OCI-LY3 (cell line): ENCODE results near the gene ATXN7L3B.

Experiments
- H2AFZ ChIP-seq: fragments of 200-600, 300-600 bp; shearing (Covaris generic); 2 replicates; pipeline ENCODE4 v1.6.0; 2014; ENCODE audit warnings: antibody characterized with exemption, low read depth, low read length
- H3K27ac ChIP-seq: fragments of 200-600, 300-600 bp; sonication (generic); 2 replicates; pipeline ENCODE4 v1.5.1; 2014; ENCODE audit warnings: mild to moderate bottlenecking, low read length, moderate library complexity, mixed read lengths
- H3K27me3 ChIP-seq: fragments of 200-600, 300-600 bp; sonication (generic); 2 replicates; pipeline ENCODE4 v1.6.1; 2014; ENCODE audit warnings: low read depth, low read length, mixed read lengths
- H3K36me3 ChIP-seq: fragments of 200-600, 300-600 bp; sonication (generic); replicated peaks from 2 replicates; pipeline ENCODE3; 2014; ENCODE audit warnings: low read depth, low read length, mixed read lengths
- H3K4me1 ChIP-seq: fragments of 300-600, 200-600 bp; sonication (generic); 2 replicates; pipeline ENCODE4 v1.6.1; 2014; ENCODE audit warnings: low read length, mixed read lengths
- H3K4me2 ChIP-seq: fragments of 200-600, 300-600 bp; sonication (generic); 2 replicates; pipeline ENCODE4 v1.6.1; 2014; ENCODE audit warnings: low read length, mixed read lengths
- H3K4me3 ChIP-seq: fragments of 300-600, 200-600 bp; sonication (generic); 2 replicates; pipeline ENCODE4 v1.5.1; 2014; ENCODE audit warnings: antibody characterized with exemption, mild to moderate bottlenecking, low read length, moderate library complexity
- H3K79me2 ChIP-seq: fragments of 300-600, 200-600 bp; shearing (Covaris generic); 2 replicates; pipeline ENCODE4 v1.6.1; 2014; ENCODE audit warnings: mild to moderate bottlenecking, low read length, mixed read lengths
- H3K9ac ChIP-seq: fragments of 300-600, 200-600 bp; shearing (Covaris generic); 2 replicates; pipeline ENCODE4 v1.6.0; 2014; ENCODE audit warnings: mild to moderate bottlenecking, low read length, moderate library complexity
- H3K9me3 ChIP-seq: fragments of 200-600, 300-600 bp; shearing (Covaris generic); 2 replicates; pipeline ENCODE4 v1.6.1; 2014; ENCODE audit warnings: low read length, mixed read lengths; ENCODE audit not compliant: insufficient read depth
- H4K20me1 ChIP-seq: fragments of 200-600, 300-600 bp; sonication (generic); 2 replicates; pipeline ENCODE4 v1.6.1; 2016; ENCODE audit warnings: low read length, mixed read lengths; ENCODE audit not compliant: insufficient read depth
- CTCF ChIP-seq: fragments of 200-600, 300-600 bp; sonication (generic); IDR thresholded peaks from 2 replicates; pipeline ENCODE4 v1.5.1; 2014; ENCODE audit warnings: antibody characterized with exemption, low read length, low read depth
- EZH2phosphoT487 ChIP-seq: fragments of 200-600 bp; shearing (Covaris generic); IDR thresholded peaks from 2 replicates; pipeline ENCODE4 v1.6.1; 2018; ENCODE audit warnings: antibody characterized with exemption, mixed run types, low read depth

ATXN7L3B gene

GRCh38 chr12:74514098-74514872 lies 23.4 kb upstream of the ATXN7L3B start:
- Histone ChIP-seq H3K4me2 (no peak overlapping the region), H3K4me3 (no peak overlapping the region), H3K9ac (no peak overlapping the region), H2AFZ (no peak overlapping the region), H3K9me3 (no peaks in the 10 kb centered on the region), H3K79me2 (no peaks in the 10 kb centered on the region), H3K27me3 (no peaks in the 10 kb centered on the region), H3K4me1 (no peaks in the 10 kb centered on the region), H3K27ac (no peak overlapping the region), H4K20me1 (no peaks in the 10 kb centered on the region), H3K36me3 (no peaks in the 10 kb centered on the region)
- TF ChIP-seq CTCF (no peak), EZH2phosphoT487 (no peak)

GRCh38 chr12:74515849-74516248 lies 21.8 kb upstream of the ATXN7L3B start:
- no peaks in the 10 kb centered on the region for H3K27me3 ChIP-seq
- H2AFZ ChIP-seq, result no peak overlapping the region
- no peaks in the 10 kb centered on the region for H3K79me2 ChIP-seq
- no peak overlapping the region for H3K9ac ChIP-seq
- no peak overlapping the region for H3K4me2 ChIP-seq
- H4K20me1 ChIP-seq, result no peaks in the 10 kb centered on the region
- H3K4me1 ChIP-seq, result no peaks in the 10 kb centered on the region
- no peak for TF ChIP-seq CTCF
- no peak overlapping the region for H3K4me3 ChIP-seq
- no peaks in the 10 kb centered on the region for H3K9me3 ChIP-seq
- no peak overlapping the region for H3K27ac ChIP-seq
- H3K36me3 ChIP-seq, result no peaks in the 10 kb centered on the region

- H3K36me3 ChIP-seq, result no peaks in the 10 kb centered on the region
- no peak for TF ChIP-seq CTCF
- TF ChIP-seq EZH2phosphoT487, result no peak
- no peaks in the 10 kb centered on the region for H3K79me2 ChIP-seq
- H3K27me3 ChIP-seq, result no peaks in the 10 kb centered on the region
- no peak overlapping the region for H3K4me2 ChIP-seq
- H2AFZ ChIP-seq, result no peak overlapping the region
- H3K27ac ChIP-seq, result no peak overlapping the region
- no peaks in the 10 kb centered on the region for H3K9me3 ChIP-seq
- H3K4me3 ChIP-seq, result no peak overlapping the region
- H3K4me1 ChIP-seq, result no peaks in the 10 kb centered on the region
- H3K9ac ChIP-seq, result no peak overlapping the region
- no peaks in the 10 kb centered on the region for H4K20me1 ChIP-seq
Measured at GRCh38 chr12:74526535-74526934, 11.1 kb upstream of the ATXN7L3B start.

- Histone ChIP-seq H3K27ac (no peak overlapping the region), H3K4me2 (no peak overlapping the region), H3K9me3 (no peaks in the 10 kb centered on the region), H3K9ac (no peak overlapping the region), H3K27me3 (no peaks in the 10 kb centered on the region), H2AFZ (no peak overlapping the region), H3K79me2 (no peaks in the 10 kb centered on the region), H4K20me1 (no peaks in the 10 kb centered on the region), H3K36me3 (no peaks in the 10 kb centered on the region), H3K4me1 (no peaks in the 10 kb centered on the region), H3K4me3 (no peak overlapping the region)
- TF ChIP-seq CTCF, result no peak
- TF ChIP-seq EZH2phosphoT487, result no peak
Measured at GRCh38 chr12:74527491-74527890, 10.1 kb upstream of the ATXN7L3B start.
